AML-193 (cell line): ENCODE data around the gene TELO2.

ENCODE experiments used
- DNase-seq, 2 experiments: peaks; one replicate each; lab custom pipeline; 2025; lab: John Stamatoyannopoulos, UW

Gene TELO2

GRCh38 chr16:1519831-1520230 lies 26.7 kb downstream of the TELO2 start:
- DNase-seq = no peak

GRCh38 chr16:1520461-1520860 lies 27.3 kb downstream of the TELO2 start:
- no peak for DNase-seq

- DNase-seq = no peak
These were observed 30.6 kb downstream of the TELO2 start for GRCh38 chr16:1523581-1524245.

- no peak for DNase-seq
These were observed 31.2 kb downstream of the TELO2 start for GRCh38 chr16:1524366-1524765.

- no peak for DNase-seq
These were observed 32.9 kb downstream of the TELO2 start for GRCh38 chr16:1525871-1526607.

- DNase-seq = no peak
These were observed 33.7 kb downstream of the TELO2 start for GRCh38 chr16:1526608-1527555.

- DNase-seq = no peak
These were observed 35.0 kb downstream of the TELO2 start for GRCh38 chr16:1527836-1528811.

GRCh38 chr16:1528921-1529537 lies 35.9 kb downstream of the TELO2 start:
- DNase-seq = no peak

- no peak for DNase-seq
These were observed 37.3 kb downstream of the TELO2 start for GRCh38 chr16:1530349-1530882.

GRCh38 chr16:1530883-1531637 lies 37.9 kb downstream of the TELO2 start:
- DNase-seq = no peak

- no peak for DNase-seq
These were observed 38.4 kb downstream of the TELO2 start for GRCh38 chr16:1531638-1531910.

- DNase-seq = no peak
These were observed 39.1 kb downstream of the TELO2 start for GRCh38 chr16:1532081-1532760.

GRCh38 chr16:1532771-1533170 lies 39.6 kb downstream of the TELO2 start:
- DNase-seq = no peak

GRCh38 chr16:1533443-1533951 lies 40.3 kb downstream of the TELO2 start, which contains the start of gene TMEM204:
TSS of gene TMEM204 (plus strand) at chr16:1533666. CDS start at chr16:1534276, 610 bp downstream.
- no peak for DNase-seq

- DNase-seq = no peak
These were observed 41.2 kb downstream of the TELO2 start for GRCh38 chr16:1534021-1535020.

- no peak for DNase-seq
These were observed 42.5 kb downstream of the TELO2 start for GRCh38 chr16:1535391-1536291.

- DNase-seq = no peak
These were observed 43.4 kb downstream of the TELO2 start for GRCh38 chr16:1536601-1537000.
